NCI-H82 (cell line): ENCODE data around the gene DOCK11.

Source experiments
- DNase-seq: peaks from one replicate; lab custom pipeline; 2025; lab: John Stamatoyannopoulos, UW

Gene DOCK11

GRCh38 chrX:118630848-118631247 lies 135.2 kb downstream of the DOCK11 start:
- no peak for DNase-seq

- no peak for DNase-seq
These were observed 136.0 kb downstream of the DOCK11 start for GRCh38 chrX:118631586-118631985.

GRCh38 chrX:118632862-118633261 lies 137.2 kb downstream of the DOCK11 start:
- DNase-seq, result no peak

- DNase-seq, result no peak
These were observed 137.9 kb downstream of the DOCK11 start for GRCh38 chrX:118633530-118633929.

GRCh38 chrX:118634336-118634735 lies 138.7 kb downstream of the DOCK11 start:
- DNase-seq, result no peak

GRCh38 chrX:118637997-118638396 lies 142.4 kb downstream of the DOCK11 start:
- no peak for DNase-seq

GRCh38 chrX:118644378-118644777 lies 148.8 kb downstream of the DOCK11 start:
- DNase-seq, result peak; percentile 20

GRCh38 chrX:118652717-118653116 lies 157.1 kb downstream of the DOCK11 start:
- DNase-seq, result no peak

GRCh38 chrX:118654331-118654730 lies 158.7 kb downstream of the DOCK11 start:
- no peak for DNase-seq

- no peak for DNase-seq
These were observed 160.1 kb downstream of the DOCK11 start for GRCh38 chrX:118655561-118656246.

- no peak for DNase-seq
These were observed 161.8 kb downstream of the DOCK11 start for GRCh38 chrX:118657413-118657812.

- no peak for DNase-seq
These were observed 164.5 kb downstream of the DOCK11 start for GRCh38 chrX:118660085-118660484.

- DNase-seq, result no peak
These were observed 169.6 kb downstream of the DOCK11 start for GRCh38 chrX:118665204-118665603.

- no peak for DNase-seq
These were observed 170.9 kb downstream of the DOCK11 start for GRCh38 chrX:118666521-118666920.

- peak; percentile 6 for DNase-seq
These were observed 173.8 kb downstream of the DOCK11 start for GRCh38 chrX:118669435-118669834.

GRCh38 chrX:118675326-118675965 lies 179.8 kb downstream of the DOCK11 start:
- no peak for DNase-seq

GRCh38 chrX:118675966-118676349 lies 180.3 kb downstream of the DOCK11 start:
- no peak for DNase-seq

- DNase-seq, result no peak
These were observed 181.7 kb downstream of the DOCK11 start for GRCh38 chrX:118677318-118677717.

GRCh38 chrX:118679290-118679689 lies 183.7 kb downstream of the DOCK11 start:
- no peak for DNase-seq

- no peak for DNase-seq
These were observed 186.8 kb downstream of the DOCK11 start for GRCh38 chrX:118682258-118683014.

- no peak for DNase-seq
These were observed 189.8 kb downstream of the DOCK11 start for GRCh38 chrX:118685393-118685792.

GRCh38 chrX:118688935-118689334 lies 193.3 kb downstream of the DOCK11 start:
- DNase-seq, result no peak

GRCh38 chrX:118693843-118694242 lies 198.2 kb downstream of the DOCK11 start:
- DNase-seq, result no peak
